ENCODE measurements around the gene CEP76. TPM values are rescaled to one million over a fixed set of nuclear protein-coding genes. Genes with fewer than 3 reads are reported as not detected.

CEP76 gene
- total RNA-seq, 1 experiment from 2014 or later: 12.9 TPM

DNA sequence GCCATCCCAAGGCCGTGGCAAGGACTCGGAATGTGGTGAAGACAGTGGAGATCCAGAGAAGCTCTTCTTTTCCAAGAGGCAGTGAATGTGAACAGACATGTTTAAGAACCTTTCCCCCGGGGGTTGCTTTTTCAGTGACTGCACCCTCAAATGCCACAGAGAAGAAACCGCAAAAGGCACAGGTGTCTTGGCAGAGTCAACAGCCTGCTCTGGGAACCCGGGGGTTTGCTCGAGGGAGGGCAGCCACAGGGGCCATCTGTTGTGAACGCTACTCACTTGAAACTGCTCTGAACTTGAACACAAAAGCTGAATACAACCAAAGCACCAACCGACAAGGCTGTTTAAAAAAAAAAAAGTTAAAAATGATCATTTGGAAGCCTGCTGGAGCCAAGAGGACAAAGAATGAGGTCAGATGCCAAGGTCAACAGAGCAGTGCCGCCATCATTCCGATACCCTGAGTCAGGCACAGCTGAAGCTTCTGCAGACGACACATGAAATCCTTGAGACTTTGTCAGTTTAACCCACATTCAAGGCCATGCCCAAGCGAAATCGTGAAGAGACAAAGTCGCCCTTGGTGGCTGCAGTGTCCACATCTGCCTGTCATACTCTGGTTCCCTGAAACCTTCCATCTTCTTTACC is 47.7 kb upstream of the CEP76 start:
- Histone ChIP-seq H3K36me3 (ENCODE audit: control insufficient read depth, insufficient read depth, low read length) (no peaks in the 10 kb centered on the region), H3K27ac (ENCODE audit: low read length) (no peak overlapping the region), H3K4me1 (ENCODE audit: control insufficient read depth, insufficient read depth, low read length) (peaks cover 4% of the 10 kb centered on the region; the same call in 1 of the 2 replicates), H3K9me3 (ENCODE audit: control insufficient read depth, insufficient read depth, low read depth, low read length) (no peaks in the 10 kb centered on the region), H3K4me3 (ENCODE audit: low read depth in 2 of 2, low read length in 2 of 2) (no peak overlapping the region), H3K27me3 (ENCODE audit: control insufficient read depth, insufficient read depth, low read length) (no peaks in the 10 kb centered on the region)
- no peak for DNase-seq (ENCODE audit: low read depth, low spot score)
- CTCF ChIA-PET: interaction anchor here (0.5 to 0.6 kb wide), 2 partner anchors 13 to 96 kb away, joined by 3 to 6 read pairs; no protein-coding TSS in a partner anchor
- POLR2A ChIA-PET: no interaction called here
- no peak for TF ChIP-seq POLR2AphosphoS5 (IDR thresholded peaks at IDR 0.05; ENCODE audit: low read depth, low read length)
- no TSS peak for BruUV-seq (replicated peaks)
- in situ Hi-C loops (cut with HindIII; ENCODE audit: low pct_unique_long_range_greater_than_20kb, low sequenced_read_pairs): no loop called here
- intact Hi-C loops (cut with micrococcal nuclease; ENCODE audit: unreplicated experiment): no loop called here
- peak; percentile 39 for ATAC-seq

DNA sequence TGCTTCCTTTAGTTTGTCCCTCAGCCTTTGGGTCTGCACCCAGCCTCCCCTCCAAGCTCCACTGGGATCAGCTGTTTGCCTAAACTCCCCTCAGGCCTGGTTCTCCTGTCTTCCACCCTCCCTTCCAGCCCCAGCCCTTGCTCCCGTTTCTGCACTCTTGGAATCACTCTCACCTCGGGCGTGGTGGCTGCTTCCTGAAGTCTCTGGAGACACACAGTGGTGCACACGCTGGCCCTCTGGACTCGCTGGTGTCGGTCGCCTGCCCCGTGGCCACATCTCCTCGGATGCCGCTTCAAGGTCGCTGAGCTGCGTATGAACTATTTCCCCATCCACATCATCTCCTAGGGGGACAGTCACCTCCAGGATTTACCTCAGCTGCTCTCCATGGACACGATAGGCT is 46.6 kb upstream of the CEP76 start:
- ATAC-seq (no peak), DNase-seq (ENCODE audit: low read depth, low spot score) (no peak)
- POLR2A ChIA-PET: no interaction called here
- BruUV-seq (replicated peaks): no TSS peak
- intact Hi-C loops (cut with micrococcal nuclease; ENCODE audit: unreplicated experiment): no loop called here
- CTCF ChIA-PET: no interaction called here
- Histone ChIP-seq H3K4me1 (ENCODE audit: control insufficient read depth, insufficient read depth, low read length) (peaks cover 4% of the 10 kb centered on the region; the same call in 1 of the 2 replicates), H3K4me3 (ENCODE audit: low read depth in 2 of 2, low read length in 2 of 2) (no peak overlapping the region), H3K27ac (ENCODE audit: low read length) (no peak overlapping the region), H3K36me3 (ENCODE audit: control insufficient read depth, insufficient read depth, low read length) (no peaks in the 10 kb centered on the region), H3K9me3 (ENCODE audit: control insufficient read depth, insufficient read depth, low read depth, low read length) (no peaks in the 10 kb centered on the region), H3K27me3 (ENCODE audit: control insufficient read depth, insufficient read depth, low read length) (no peaks in the 10 kb centered on the region)
- in situ Hi-C loops (cut with HindIII; ENCODE audit: low pct_unique_long_range_greater_than_20kb, low sequenced_read_pairs): no loop called here
- TF ChIP-seq, protein P1, sequence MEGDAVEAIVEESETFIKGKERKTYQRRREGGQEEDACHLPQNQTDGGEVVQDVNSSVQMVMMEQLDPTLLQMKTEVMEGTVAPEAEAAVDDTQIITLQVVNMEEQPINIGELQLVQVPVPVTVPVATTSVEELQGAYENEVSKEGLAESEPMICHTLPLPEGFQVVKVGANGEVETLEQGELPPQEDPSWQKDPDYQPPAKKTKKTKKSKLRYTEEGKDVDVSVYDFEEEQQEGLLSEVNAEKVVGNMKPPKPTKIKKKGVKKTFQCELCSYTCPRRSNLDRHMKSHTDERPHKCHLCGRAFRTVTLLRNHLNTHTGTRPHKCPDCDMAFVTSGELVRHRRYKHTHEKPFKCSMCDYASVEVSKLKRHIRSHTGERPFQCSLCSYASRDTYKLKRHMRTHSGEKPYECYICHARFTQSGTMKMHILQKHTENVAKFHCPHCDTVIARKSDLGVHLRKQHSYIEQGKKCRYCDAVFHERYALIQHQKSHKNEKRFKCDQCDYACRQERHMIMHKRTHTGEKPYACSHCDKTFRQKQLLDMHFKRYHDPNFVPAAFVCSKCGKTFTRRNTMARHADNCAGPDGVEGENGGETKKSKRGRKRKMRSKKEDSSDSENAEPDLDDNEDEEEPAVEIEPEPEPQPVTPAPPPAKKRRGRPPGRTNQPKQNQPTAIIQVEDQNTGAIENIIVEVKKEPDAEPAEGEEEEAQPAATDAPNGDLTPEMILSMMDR (IDR thresholded peaks at IDR 0.05): no peak
- TF ChIP-seq TCF7L2 (IDR thresholded peaks at IDR 0.05; ENCODE audit: low read depth, low read length) (no peak), POLR2AphosphoS5 (IDR thresholded peaks at IDR 0.05; ENCODE audit: low read depth, low read length) (no peak), SIN3A (IDR thresholded peaks at IDR 0.05; ENCODE audit: borderline replicate concordance, insufficient read depth, low read depth, low read length) (no peak)
- TF ChIP-seq, protein P2, sequence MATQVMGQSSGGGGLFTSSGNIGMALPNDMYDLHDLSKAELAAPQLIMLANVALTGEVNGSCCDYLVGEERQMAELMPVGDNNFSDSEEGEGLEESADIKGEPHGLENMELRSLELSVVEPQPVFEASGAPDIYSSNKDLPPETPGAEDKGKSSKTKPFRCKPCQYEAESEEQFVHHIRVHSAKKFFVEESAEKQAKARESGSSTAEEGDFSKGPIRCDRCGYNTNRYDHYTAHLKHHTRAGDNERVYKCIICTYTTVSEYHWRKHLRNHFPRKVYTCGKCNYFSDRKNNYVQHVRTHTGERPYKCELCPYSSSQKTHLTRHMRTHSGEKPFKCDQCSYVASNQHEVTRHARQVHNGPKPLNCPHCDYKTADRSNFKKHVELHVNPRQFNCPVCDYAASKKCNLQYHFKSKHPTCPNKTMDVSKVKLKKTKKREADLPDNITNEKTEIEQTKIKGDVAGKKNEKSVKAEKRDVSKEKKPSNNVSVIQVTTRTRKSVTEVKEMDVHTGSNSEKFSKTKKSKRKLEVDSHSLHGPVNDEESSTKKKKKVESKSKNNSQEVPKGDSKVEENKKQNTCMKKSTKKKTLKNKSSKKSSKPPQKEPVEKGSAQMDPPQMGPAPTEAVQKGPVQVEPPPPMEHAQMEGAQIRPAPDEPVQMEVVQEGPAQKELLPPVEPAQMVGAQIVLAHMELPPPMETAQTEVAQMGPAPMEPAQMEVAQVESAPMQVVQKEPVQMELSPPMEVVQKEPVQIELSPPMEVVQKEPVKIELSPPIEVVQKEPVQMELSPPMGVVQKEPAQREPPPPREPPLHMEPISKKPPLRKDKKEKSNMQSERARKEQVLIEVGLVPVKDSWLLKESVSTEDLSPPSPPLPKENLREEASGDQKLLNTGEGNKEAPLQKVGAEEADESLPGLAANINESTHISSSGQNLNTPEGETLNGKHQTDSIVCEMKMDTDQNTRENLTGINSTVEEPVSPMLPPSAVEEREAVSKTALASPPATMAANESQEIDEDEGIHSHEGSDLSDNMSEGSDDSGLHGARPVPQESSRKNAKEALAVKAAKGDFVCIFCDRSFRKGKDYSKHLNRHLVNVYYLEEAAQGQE (IDR thresholded peaks at IDR 0.05; ENCODE audit: insufficient read depth in 1 of 2, low read depth in 2 of 2, low read length in 1 of 2): no peak

DNA sequence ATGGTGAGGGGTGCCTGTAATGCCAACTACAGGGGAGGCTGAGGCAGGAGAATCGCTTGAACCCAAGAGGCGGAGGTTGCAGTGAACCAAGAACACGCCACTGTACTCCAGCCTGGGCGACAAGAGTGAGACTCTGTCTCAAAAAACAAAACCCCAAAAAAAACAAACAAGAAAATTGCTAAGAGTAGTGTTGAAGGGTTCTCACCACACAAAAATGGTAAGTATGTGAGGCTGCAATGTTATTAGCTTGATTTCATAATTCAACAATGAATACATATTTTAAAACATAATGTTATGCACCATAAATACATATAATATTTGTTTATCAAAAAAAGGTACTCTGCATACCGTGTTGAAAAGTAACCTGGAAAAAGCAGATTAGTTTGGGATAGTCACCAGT is 46.1 kb upstream of the CEP76 start:
- in situ Hi-C loops (cut with HindIII; ENCODE audit: low pct_unique_long_range_greater_than_20kb, low sequenced_read_pairs) (no loop called here), intact Hi-C loops (cut with micrococcal nuclease; ENCODE audit: unreplicated experiment) (no loop called here)
- Histone ChIP-seq H3K4me3 (ENCODE audit: low read depth in 2 of 2, low read length in 2 of 2) (no peak overlapping the region), H3K36me3 (ENCODE audit: control insufficient read depth, insufficient read depth, low read length) (no peaks in the 10 kb centered on the region), H3K27ac (ENCODE audit: low read length) (no peak overlapping the region), H3K9me3 (ENCODE audit: control insufficient read depth, insufficient read depth, low read depth, low read length) (no peaks in the 10 kb centered on the region), H3K4me1 (ENCODE audit: control insufficient read depth, insufficient read depth, low read length) (peaks cover 4% of the 10 kb centered on the region; the same call in 1 of the 2 replicates), H3K27me3 (ENCODE audit: control insufficient read depth, insufficient read depth, low read length) (no peaks in the 10 kb centered on the region)
- TF ChIP-seq SIN3A (IDR thresholded peaks at IDR 0.05; ENCODE audit: borderline replicate concordance, insufficient read depth, low read depth, low read length) (no peak), TCF7L2 (IDR thresholded peaks at IDR 0.05; ENCODE audit: low read depth, low read length) (no peak), POLR2AphosphoS5 (IDR thresholded peaks at IDR 0.05; ENCODE audit: low read depth, low read length) (no peak)
- no TSS peak for BruUV-seq (replicated peaks)
- ChIA-PET POLR2A (no interaction called here), CTCF (no interaction called here)
- ATAC-seq: no peak
- no peak for DNase-seq (ENCODE audit: low read depth, low spot score)
